ENCODE results near the gene UBR4. TPM values are rescaled to one million over a fixed set of nuclear protein-coding genes. Genes with fewer than 3 reads are reported as not detected.

The UBR4 gene
- total and polyA plus RNA-seq, 2 donors from 2014 or later, result 167 to 319 TPM

GRCh38 chr1:19044471-19044870 lies 165.6 kb downstream of the UBR4 start:
- FAIRE-seq (no peak), DNase-seq (peak in 1 of 5 donors; percentile 38)
- H3K36me3 ChIP-seq (ENCODE audit: control insufficient read depth in 2 of 3, insufficient read depth in 3 of 3, low read length in 3 of 3), result no peaks in the 10 kb centered on the region
- intact Hi-C loops (cut with DNase I), result no loop called here
- H3K27me3 ChIP-seq (ENCODE audit: control insufficient read depth, insufficient read depth, low read length), result no peaks in the 10 kb centered on the region
- no peak for TF ChIP-seq CTCF (IDR thresholded peaks at IDR 0.05; ENCODE audit: borderline replicate concordance, extremely low read depth, insufficient read depth)
- no peaks in the 10 kb centered on the region for H3K9me3 ChIP-seq (ENCODE audit: control insufficient read depth in 2 of 3, insufficient read depth in 1 of 3, low read length in 3 of 3)
- H3K27ac ChIP-seq (ENCODE audit: low read depth in 2 of 2, low read length in 2 of 2), result no peak overlapping the region
- no peak overlapping the region for H3K4me3 ChIP-seq (ENCODE audit: low read length in 3 of 3)
- no peak overlapping the region for H3K9ac ChIP-seq (ENCODE audit: low read length in 3 of 3)
- peaks cover 0 to 8% (median 0%) of the 10 kb centered on the region in 3 donors for H3K4me1 ChIP-seq (ENCODE audit: control insufficient read depth in 2 of 3, insufficient read depth in 2 of 3, low read depth in 1 of 3, low read length in 3 of 3)

- Histone ChIP-seq H3K36me3 (ENCODE audit: control insufficient read depth in 2 of 3, insufficient read depth in 3 of 3, low read length in 3 of 3) (no peaks in the 10 kb centered on the region), H3K4me1 (ENCODE audit: control insufficient read depth in 2 of 3, insufficient read depth in 2 of 3, low read depth in 1 of 3, low read length in 3 of 3) (peaks cover 0 to 8% (median 0%) of the 10 kb centered on the region in 3 donors), H3K9me3 (ENCODE audit: control insufficient read depth in 2 of 3, insufficient read depth in 1 of 3, low read length in 3 of 3) (no peaks in the 10 kb centered on the region), H3K9ac (ENCODE audit: low read length in 3 of 3) (no peak overlapping the region), H3K4me3 (ENCODE audit: low read length in 3 of 3) (no peak overlapping the region), H3K27me3 (ENCODE audit: control insufficient read depth, insufficient read depth, low read length) (no peaks in the 10 kb centered on the region), H3K27ac (ENCODE audit: low read depth in 2 of 2, low read length in 2 of 2) (no peak overlapping the region)
- intact Hi-C loops (cut with DNase I), result no loop called here
- DNase-seq (peak in 1 of 5 donors; percentile 43), FAIRE-seq (no peak)
- TF ChIP-seq CTCF (IDR thresholded peaks at IDR 0.05; ENCODE audit: borderline replicate concordance, extremely low read depth, insufficient read depth), result no peak
These were observed 166.3 kb downstream of the UBR4 start for GRCh38 chr1:19043579-19044443.

GRCh38 chr1:19042675-19043578 lies 167.1 kb downstream of the UBR4 start:
- H3K27me3 ChIP-seq (ENCODE audit: control insufficient read depth, insufficient read depth, low read length), result no peaks in the 10 kb centered on the region
- H3K4me1 ChIP-seq (ENCODE audit: control insufficient read depth in 2 of 3, insufficient read depth in 2 of 3, low read depth in 1 of 3, low read length in 3 of 3), result peaks cover 0 to 8% (median 0%) of the 10 kb centered on the region in 3 donors
- DNase-seq (peak in 2 of 5 donors; percentile 34 to 66), FAIRE-seq (no peak)
- no peak for TF ChIP-seq CTCF (IDR thresholded peaks at IDR 0.05; ENCODE audit: borderline replicate concordance, extremely low read depth, insufficient read depth)
- H3K4me3 ChIP-seq (ENCODE audit: low read length in 3 of 3), result no peak overlapping the region
- no peak overlapping the region for H3K27ac ChIP-seq (ENCODE audit: low read depth in 2 of 2, low read length in 2 of 2)
- intact Hi-C loops (cut with DNase I), result no loop called here
- no peaks in the 10 kb centered on the region for H3K36me3 ChIP-seq (ENCODE audit: control insufficient read depth in 2 of 3, insufficient read depth in 3 of 3, low read length in 3 of 3)
- no peak overlapping the region for H3K9ac ChIP-seq (ENCODE audit: low read length in 3 of 3)
- no peaks in the 10 kb centered on the region for H3K9me3 ChIP-seq (ENCODE audit: control insufficient read depth in 2 of 3, insufficient read depth in 1 of 3, low read length in 3 of 3)
